HG02763 (cell line): Measurements from ENCODE around the gene AUH.
A peak's percentile ranks its signal among the peaks of the same experiment; 100 is the strongest.

Experiments
- ATAC-seq: cut with Tn5 transposase; IDR thresholded peaks from one replicate; pipeline ENCODE4 v1.9.1; 2021; ENCODE audit warnings: mild to moderate bottlenecking, moderate library complexity; ENCODE audit not compliant: unreplicated experiment

Gene AUH

DNA sequence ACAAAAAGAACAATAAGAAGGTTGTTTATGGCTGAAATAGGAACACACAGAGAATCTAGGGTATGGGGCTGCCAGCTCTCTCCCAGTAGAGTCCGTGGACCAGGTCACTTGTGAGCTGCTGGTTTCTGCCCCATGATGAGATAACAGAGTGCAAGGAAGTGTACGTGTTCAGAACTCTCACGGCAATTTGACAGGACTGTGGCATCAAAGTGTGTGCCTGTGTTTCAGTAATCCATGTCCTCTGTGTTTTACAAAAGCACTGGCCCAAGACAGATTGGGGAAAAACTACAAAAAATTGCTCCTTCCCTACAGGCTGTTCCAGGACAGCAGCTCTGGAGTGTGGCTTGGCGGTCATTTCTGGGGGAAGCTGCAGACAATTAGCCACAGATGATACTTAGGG lies 184.6 kb downstream of the AUH start:
- ATAC-seq, result no peak

DNA sequence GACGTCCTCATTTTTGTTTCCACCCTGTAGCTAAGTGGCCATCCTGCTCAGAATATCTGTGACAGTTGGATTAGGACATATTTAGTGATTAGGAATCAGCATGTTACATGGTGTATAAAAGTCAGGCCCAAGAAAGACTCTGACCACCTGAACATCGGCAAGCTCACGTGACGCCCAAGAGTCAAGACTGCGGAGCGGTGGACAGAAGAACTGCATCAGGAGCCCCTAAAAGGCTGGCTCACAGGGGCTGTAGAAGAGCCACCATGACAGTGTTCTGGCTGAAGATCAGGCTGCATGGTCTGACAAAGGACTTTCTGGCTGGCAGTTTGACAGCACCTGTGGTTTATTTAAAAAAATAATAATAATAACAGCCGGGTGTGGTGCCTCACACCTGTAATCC lies 185.3 kb downstream of the AUH start:
- ATAC-seq, result no peak

DNA sequence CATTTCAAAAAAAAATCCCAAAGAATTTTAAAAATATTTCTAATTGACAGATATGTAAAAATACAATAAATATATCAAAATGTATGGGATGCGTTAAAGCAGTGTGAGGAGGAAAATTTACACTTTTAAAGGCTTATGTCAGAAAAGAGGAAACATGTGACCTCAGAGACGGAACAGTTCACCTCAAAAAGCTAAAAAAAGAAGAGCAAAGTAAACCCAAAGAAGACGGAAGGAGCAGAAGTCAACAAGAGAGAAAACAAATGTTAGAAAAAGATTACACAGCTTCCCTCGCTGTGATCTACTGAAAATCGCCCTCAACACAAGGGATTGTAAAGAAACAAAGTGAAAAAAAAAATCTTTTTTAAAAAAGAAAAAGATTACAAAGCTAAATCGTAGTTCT lies 186.9 kb downstream of the AUH start:
- peak; percentile 60 for ATAC-seq

DNA sequence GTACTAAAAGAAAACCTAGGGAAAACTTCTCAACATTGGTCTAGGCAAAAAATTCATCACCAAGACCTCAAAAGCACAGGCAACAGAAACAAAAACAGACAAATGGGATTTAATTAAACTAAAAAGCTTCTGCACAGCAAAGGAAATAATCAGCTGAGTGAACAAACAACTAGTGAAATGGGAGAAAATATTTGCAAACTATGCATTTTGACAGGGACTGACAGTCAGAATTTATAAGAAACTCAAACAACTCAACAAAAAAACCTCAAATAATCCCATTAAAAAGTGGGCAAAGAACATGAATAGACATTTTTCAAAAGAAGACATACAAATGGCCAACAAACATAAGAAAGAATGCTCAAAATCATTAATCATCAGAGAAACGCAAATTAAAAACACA lies 189.4 kb downstream of the AUH start:
- ATAC-seq, result no peak

DNA sequence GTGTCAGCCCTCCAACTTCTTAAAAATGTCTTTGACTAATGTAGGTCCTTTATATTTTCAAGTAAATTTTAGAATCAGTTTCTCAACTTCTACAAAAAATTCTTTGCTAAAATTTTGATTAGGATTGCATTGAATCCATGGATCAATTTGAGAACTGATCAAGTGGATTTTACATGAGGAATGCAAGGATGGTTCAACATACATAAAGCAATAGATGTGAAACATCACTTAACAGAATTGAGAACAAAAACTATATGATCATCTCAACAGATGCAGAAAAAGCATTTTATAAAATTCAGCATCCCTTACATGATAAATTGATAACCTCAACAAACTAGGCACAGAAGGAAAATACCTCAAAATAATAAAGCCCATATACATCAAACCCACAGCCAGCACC lies 190.8 kb downstream of the AUH start:
- ATAC-seq, result no peak

DNA sequence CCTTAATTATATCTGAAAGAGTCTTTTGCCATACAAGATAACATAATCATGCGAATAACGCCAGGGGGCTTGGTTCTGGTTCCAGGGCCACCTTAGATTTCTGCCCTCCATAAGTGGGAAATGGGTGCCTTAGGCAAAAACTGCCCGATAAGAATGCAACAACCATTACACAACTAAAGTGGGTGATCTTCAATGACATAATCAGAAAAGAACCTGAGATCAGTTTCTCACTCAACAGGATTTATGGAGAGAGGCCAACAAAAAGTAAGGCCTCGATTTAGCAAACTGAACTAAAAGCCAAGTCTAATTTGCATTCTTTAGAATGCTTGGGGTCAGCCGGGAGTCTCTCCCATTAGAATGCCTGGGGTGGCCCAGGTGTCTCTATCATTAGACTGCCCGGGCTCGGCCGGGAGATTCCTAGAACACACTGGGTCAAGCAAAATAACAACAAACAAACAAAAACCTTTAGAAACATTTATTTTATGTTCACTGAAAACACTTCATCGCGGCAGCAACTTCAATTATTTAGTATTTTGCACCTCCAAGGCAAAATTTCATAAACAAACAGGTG lies 194.8 kb downstream of the AUH start:
- no peak for ATAC-seq

DNA sequence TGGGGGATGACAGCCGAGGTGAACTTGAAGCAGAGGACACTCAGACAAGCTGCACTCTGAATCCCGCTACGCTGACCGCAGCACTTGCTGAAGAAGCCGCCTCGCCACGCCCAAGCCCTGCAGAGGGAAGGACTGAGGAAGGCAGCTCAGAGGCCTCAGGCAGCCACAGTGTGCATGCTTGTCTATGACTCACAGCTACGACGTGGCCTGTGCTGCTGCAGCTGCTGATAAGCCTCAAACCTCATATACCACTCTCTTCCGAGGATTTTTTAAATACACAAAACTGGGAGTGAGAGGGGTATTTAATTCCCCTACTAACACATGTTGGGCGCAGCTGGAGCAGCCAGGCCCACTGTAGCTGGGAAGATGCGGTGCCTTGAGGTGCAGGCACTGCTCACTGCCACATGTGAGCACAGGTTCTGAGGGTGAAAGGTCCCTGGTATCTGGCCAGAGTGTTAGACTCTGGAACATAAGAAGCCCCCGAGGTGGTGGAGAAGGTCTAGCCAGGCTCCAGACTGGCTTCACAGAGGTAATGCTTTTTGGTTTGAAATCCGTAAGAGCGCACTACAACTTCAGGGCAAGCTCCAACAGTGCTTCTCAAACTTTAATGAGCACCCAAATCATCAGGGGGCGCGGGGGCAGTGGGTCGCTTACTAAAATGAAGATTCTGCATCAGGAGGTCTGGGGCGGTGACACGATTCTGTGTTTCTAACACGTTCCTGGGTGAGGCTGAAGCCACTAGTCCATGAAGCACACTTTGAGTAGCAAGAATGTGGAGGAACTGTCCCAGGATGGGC lies 196.8 kb downstream of the AUH start:
- ATAC-seq, result peak; percentile 41
